ENCODE data around the gene UBE2A.

GRCh38 chrX:119552508-119552907 is 21.9 kb upstream of the UBE2A start:
- TF ChIP-seq CTCF (IDR thresholded peaks at IDR 0.05) (no peak), POLR2A (IDR thresholded peaks at IDR 0.05) (no peak)

Measured in vagina (tissue), 2 donors.